SIG-M5 treated with dmso at 0.1 percent for 504 hours (cell line): ENCODE data around the gene PYHIN1.

Experiments used
- DNase-seq: peaks from one replicate; lab custom pipeline; 2025; ENCODE audit not compliant: unreplicated experiment; lab: John Stamatoyannopoulos, UW

PYHIN1 gene

DNA sequence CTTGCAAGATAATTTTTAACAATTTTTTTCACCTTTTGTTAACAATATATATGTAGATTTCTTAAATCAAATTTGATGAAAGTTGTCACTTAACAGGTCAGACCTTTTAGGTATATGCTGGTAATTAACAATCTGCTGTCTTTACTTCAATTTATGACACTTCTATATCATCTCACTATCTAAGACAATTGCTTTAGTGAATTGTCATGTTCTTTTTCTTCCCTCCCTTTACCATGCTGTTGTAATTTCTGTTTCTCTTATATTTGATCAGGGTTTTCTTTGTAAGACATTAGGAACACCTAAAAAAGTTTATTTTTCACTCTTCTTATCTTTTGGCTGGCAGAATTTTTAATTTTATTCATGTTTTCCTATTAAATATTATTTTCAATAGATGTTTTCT lies 80.4 kb downstream of the PYHIN1 start:
- no peak for DNase-seq

GRCh38 chr1:159012495-159012894 lies 81.1 kb downstream of the PYHIN1 start:
- DNase-seq = peak; percentile 16

GRCh38 chr1:159014003-159014571 lies 82.7 kb downstream of the PYHIN1 start:
- DNase-seq = peak; percentile 12

- DNase-seq = no peak
These were observed 83.5 kb downstream of the PYHIN1 start for GRCh38 chr1:159014851-159015250.

GRCh38 chr1:159015440-159015909 lies 84.1 kb downstream of the PYHIN1 start:
- peak; percentile 99 for DNase-seq

GRCh38 chr1:159023723-159024122 lies 92.4 kb downstream of the PYHIN1 start:
- DNase-seq = no peak

GRCh38 chr1:159025043-159025442 lies 93.7 kb downstream of the PYHIN1 start:
- DNase-seq = no peak
